Left renal pelvis (tissue), 4 donors: ENCODE measurements around the gene BTK. TPM values are rescaled to one million over a fixed set of nuclear protein-coding genes. Genes with fewer than 3 reads are reported as not detected.
A peak's percentile ranks its signal among the peaks of the same experiment; 100 is the strongest.

Experiments
- DNase-seq, 4 donors: peaks; one replicate each; pipeline ENCODE4 v3.0.0-alpha.2; 2013; ENCODE audit warnings: low read depth in 4 of 4, low spot score in 3 of 4
- polyA plus RNA-seq, 4 donors: library from polyadenylated mRNA; unstranded; fragments of 120-200 nt; gene quantifications; one replicate each; pipeline ENCODE4 v1.2.1, GENCODE V29; 2013; ENCODE audit not compliant: insufficient read length in 4 of 4

The BTK gene
- polyA plus RNA-seq, 4 donors = 1.2 to 3.2 (median 2.2) TPM

DNA sequence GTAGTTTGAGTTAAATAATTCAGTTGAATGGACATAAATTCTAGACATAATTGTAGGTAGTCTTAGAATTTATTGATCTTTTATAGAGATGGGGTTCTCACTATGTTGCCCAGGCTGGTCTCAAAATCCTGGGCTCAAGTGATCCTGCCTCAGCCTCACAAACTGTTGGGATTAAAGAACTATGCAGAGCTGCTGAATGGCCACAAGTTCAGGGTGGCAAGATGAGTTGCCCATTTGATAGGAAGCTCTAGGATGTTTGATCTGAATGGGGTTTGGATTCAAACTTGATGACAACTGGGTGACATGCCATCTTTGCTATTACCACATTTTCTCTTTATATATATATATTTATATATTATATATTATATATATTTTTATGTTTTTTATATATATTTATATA is 8.4 kb upstream of the BTK start:
- DNase-seq = no peak

DNA sequence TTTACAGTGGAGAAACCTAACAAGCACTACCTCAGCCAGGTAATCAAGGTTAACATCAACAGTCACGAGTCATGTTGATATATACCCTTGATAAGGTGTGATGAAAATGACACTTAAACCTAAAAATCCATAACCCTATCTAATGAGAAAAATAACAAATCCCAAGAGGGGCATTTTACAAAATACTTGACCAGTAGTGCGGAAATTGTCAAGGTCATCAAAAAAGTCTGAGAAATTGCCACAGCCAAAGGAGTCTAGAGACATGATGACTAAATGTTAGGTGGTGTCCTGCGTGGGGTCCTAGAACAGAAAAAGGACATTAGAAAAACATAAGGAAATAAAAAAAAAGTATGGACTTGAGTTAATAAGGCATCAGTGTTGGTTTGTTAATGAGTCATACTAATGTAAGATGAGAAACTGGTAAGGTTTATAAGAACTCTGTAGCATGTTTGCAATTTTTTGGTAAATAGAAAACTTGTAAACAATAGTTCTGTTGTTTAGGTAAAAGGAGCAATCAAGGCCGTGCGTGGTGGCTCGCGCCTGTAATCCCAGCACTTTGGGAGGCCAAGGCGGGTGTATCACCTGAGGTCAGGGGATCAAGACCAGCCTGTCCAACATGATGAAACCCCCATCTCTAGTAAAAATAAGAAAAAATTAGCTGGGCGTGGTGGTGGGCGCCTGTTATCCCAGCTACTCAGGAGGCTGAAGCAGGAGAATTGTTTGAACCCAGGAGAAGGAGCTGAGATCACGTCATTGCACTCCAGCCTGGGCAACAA is 7.7 kb upstream of the BTK start:
- DNase-seq = no peak

DNA sequence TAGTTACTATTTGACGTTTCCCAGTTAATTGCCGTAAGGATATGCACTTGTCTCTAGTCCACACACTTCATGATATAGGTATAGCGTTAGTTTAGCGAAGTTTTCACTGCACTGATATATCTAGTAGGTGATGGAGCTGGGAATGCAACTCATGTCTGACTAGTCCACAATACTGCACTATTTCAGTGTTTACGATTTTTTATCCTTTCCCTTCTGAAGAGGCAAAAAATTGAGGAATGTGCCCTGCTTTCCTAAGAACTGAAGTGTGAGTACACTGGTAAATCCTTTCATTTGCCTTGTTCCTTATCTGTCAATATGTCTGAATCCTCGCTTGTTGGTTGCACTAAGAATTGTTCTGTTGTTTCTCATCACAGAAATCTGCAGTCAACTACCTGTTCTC is 5.8 kb upstream of the BTK start:
- DNase-seq = no peak

DNA sequence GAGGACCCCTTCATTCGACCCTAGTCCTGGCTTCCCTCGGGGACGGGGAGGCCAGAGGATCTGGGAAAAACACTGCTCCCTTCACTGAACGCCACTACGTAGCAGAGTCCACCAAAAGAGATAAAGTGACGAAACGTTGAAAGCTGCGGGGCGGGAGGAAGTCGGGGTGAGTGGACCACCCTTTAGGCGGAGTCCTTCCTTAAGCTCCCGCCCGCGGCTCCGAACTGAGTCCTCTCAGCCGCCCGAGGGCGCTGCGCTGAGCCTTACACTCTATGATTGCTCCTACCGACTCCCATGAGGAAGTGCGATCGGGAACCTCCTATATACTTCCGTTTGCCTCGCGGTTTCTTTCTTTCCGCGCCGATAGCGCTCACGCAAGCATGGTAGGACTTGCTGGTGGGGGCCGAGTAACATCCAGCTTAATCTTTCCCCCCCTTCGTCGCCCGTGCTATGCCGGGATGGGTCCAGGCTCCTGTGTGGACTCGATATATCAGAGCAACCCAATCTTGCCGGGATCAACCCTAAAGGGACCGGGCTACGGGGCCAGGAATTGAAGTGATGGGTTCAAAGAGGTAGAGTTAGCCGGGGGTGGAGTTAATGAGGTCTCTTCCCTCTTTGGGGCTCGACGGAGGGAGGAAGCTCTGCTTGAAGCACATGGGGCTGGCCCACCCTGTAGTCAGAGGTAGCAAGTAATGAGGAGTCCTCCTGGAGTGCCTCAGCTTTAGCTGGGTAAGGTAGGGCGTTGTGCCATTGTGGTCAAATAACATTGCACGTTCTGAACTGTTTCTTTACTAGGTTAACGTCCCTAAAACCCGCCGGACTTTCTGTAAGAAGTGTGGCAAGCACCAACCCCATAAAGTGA is 4.9 kb upstream of the BTK start, which contains the start of gene RPL36A:
Gene RPL36A, plus strand, starts transcription at position 348 of the 862 bp plus-strand sequence. Its CDS starts 33 bp downstream, at position 381.
- peak in 3 of 4 donors; percentile 70 to 78 (median 76) for DNase-seq

DNA sequence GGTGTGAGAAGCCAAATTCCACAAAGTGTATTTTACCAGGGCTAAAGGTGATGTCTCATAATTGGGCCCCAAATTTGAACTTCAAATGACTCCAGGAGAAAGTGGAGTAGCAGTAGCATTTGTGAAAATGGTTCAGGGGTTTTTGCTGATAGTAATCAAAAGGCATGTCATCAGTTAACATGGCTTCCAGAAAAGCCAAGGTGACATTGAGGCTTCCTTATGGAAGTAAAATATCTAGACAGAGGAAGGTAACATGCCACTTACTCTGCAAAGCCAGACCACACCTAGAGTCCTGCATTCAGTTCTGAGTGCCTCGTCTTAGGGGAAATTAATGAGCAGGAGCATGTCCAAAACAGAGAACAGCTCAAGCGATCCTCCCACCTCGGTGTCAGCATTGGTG is 2.6 kb upstream of the BTK start:
- no peak for DNase-seq

DNA sequence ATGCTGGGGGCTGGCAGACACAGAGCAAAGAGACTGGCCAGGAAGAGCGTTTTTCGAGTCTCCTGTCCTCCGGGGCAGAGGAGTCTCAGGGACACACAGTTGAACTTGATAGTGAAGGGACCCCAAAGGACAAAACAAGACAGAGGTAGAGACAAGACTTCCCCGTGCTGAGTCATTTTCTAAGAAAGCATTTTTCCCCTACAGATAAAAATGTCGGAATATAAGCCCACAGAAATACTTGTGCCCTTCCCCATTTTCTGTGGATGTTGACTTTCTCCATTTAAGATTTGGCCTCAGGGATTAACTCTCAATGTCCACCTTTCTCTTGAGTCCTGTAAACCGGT is 523 bp upstream of the BTK start:
- no peak for DNase-seq

DNA sequence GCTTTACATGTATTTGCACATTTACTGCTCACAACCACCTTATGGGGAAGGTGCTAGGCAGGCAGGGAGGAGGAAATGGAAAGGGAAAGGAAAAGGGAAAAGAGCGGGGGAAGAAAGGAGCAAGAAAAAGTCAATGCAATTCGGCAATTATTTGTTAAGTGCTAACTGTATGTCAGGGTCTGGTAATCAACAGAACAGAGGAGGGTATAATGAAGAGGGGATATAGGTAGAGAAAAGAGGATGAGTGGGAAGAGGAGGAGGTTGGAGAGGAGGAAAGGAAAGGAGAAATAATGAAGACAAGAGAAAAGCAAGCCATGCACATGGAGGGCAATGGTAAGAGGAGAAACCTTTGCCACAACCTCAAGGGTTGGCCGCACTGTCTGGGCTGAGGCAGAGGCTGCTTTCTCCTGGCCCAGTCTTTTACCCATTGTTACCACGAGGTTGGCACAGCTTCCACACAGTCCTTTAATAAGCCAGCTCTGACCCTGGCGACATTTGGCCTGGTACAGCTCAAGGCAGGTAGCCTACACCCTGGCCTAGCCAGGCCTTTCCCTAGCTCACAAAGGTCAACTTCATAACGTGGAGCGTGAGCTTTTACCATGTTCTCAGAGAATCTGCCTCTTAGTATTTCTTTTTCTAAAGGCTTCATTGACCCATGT is 836 bp downstream of the BTK start:
- no peak for DNase-seq

DNA sequence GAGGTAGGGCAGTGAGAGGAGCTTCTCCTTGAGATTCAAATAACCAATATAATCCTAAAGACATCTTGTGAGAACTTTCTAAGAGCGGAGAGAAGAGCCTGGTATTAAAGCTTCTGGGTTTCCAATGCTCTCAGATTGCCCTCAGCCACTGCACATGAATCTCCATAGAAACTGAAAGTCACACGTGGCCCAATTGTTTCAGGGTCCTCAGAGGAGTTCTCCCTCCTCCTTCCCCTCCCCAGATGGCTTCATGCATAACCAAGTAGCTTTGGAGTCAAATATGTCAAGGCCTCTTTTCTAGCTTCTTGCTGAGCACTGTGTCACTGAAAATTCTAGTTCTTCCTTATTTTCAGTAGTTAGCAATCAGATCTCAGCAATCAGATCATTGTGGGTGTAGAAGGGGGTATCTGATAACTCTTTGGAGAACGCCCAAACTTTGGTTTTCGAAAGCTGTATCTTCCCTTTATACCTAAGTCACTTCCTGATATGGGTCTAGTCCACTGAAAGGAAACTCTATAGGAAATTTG is 2.2 kb downstream of the BTK start:
- no peak for DNase-seq

DNA sequence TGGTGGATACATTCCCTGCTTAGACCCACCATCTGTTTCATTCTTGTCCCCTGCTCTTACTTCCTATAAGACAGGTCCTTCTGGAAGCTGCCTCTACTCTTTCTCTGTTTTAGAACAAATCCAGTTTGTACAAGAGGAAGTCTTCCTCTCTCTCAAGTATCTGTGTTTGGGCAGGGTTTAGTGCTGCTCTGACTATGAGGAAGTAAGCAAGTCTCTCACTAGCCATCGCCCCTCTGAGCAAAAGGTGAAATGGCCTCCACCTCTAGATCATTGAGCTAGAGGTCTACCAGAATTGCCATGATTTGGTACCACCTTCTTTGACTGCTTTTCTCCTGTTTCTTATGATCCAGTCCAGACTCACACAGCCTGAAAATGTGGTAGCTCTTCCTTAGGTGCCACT is 8.4 kb downstream of the BTK start:
- DNase-seq = no peak

DNA sequence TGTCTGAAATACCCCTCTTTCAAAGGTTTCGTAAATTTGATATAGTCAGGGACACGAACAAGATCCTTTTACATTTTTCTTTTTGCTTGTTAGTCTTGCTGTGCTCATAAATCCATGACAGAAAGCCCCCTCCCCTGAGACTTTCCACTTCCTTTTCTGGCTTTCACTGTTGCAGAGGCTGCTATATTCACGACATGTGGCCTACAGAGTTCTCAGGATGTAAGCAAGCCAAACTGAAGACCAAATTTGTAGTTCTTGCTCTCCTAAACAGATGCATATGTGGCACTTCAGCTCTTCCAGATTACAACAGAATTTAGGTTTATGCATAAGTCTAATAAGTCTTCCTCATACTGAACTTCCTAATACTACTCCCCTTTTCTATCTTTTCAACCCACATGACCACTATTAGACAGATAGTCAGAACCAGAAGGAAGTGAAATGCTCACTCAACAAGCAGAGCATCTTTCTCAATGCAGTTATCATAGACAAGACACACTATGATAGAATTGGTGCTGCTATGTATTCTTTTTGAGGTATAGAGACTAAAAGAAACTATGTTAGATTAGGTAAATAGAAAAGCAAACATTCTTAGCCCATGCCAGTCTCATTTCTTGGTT is 15.0 kb downstream of the BTK start:
- DNase-seq = no peak

DNA sequence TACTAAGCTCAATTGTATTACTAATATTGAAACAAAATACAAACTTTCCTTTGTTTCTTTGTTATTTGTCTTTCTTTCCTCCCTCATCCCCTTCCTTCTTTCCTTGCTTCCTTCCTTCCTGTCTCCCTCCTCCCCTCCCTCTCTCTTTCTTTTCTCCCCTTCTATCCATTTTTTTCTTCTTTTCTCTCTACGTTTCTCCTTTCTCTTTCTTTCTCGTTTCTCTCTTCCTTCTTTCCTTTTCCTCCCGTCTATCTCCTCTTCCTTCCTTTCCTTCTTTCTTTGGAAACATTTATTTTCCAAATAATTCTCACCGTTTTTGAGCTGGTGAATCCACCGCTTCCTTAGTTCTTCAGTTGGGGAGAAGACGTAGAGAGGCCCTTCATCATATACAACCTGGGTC is 16.3 kb downstream of the BTK start:
- DNase-seq = no peak

DNA sequence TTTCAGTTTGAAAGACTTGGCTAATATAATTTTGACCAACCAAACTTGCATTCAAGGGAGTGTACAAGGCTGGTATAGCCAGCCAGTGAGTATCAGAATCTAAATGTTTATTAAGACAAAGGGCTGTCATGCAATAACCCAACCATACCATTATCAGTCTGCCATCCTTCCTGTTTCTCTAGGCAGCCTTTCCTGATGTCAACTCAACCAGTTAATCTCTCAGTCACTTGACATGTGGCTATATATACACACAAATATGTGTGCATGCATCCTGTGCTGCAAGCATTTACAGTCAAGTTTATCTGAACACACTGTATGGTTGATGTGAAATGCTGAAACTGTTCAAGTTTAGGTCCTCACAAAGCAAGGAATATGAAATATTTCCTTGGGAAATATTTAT is 17.2 kb downstream of the BTK start:
- DNase-seq = no peak

DNA sequence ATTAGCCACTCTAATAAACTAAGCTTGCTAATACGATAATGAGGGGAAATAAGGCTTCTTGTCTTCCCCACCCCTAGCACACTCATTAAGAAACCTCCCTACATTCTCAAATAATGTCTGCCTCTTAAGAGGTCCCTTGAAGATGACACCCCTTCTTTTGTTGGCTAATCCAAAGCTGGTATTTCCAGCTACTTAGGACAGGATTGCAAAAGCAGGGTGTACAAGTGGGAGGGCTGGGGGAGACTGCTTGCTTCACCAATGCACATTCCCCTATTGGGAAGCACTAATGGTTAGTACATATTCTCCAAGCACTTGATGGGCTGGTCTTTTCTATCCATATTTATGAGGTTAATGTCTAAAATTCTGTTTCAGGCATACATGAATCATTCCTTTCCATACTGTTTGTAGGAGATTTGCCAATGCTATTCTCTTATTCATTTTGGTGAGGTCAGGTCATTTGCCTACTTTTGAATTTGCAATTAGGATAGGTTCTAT is 20.6 kb downstream of the BTK start:
- DNase-seq = no peak

DNA sequence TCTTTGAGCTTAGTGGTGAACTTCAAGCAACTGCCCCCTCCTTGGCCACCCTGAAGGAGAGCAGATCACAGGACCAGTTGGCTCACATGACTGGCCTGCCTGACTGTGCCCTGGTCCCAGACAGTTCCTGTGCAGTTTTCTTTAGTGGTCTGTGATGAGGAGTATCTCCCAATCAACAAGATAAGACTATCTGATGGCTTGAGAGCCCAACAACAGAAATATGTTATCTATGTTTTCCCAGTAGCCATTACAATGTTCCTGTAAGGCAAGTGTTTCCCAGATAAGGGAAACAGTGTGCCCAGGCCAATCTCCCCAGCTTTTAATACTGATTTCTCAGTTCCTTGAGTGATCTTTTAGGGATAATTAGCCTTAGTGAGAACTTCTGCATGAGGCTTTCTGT is 23.2 kb downstream of the BTK start:
- DNase-seq = no peak

DNA sequence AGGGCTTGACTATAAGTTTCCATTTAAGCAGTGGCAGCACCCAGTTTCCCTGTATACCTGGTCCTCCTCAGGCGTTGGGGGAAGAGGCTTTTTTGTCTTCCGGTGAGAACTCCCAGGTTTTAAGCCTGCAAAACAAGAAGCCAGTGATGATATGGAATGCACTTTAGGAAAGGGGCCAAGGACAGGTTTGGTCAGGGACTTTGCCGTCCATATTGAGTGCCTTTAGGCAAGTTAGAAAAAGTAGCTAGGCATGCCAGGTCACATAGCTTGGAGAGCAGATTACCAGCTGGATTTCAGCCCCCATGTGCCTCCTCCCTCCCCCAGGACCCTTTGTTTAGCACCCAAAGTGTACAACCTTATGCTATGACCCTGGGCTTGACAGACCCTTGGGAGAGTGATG is 23.9 kb downstream of the BTK start:
- no peak for DNase-seq

DNA sequence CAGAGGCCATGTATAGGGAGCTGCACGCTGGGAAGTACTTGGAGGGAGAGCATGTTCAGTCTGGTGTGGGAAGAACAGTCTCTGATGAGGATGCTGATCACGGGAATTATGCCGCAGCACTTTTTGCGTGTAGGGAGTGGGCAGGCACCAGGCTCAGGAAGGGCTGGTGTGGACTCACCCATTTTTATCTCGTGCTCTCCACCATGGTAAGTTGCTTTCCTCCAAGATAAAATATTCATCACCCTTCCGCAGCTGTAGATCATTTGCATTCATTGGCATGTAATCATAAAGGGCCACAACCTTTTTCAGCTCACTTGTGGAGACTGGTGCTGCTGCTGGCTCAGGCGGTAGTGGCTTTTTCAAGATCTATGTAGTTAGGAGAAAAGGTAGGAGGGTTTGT is 25.6 kb downstream of the BTK start:
- DNase-seq = no peak

DNA sequence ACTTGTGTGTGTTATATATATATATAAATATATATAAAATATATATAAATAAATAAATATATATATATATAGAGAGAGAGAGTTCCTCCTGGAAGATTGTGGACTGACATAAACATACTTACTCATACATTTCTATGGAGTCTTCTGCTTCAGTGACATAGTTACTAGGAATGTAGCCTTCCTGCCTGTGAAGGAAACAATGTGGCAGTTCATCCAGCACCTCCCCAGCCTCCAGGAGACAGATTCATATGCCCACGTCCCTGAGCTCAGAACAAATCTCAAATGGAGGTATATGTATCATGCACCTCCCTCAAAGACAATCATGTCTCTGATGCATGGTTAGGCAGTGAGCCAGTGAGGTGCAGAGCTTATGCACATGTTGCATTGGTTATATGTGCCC is 26.0 kb downstream of the BTK start:
- DNase-seq = no peak

DNA sequence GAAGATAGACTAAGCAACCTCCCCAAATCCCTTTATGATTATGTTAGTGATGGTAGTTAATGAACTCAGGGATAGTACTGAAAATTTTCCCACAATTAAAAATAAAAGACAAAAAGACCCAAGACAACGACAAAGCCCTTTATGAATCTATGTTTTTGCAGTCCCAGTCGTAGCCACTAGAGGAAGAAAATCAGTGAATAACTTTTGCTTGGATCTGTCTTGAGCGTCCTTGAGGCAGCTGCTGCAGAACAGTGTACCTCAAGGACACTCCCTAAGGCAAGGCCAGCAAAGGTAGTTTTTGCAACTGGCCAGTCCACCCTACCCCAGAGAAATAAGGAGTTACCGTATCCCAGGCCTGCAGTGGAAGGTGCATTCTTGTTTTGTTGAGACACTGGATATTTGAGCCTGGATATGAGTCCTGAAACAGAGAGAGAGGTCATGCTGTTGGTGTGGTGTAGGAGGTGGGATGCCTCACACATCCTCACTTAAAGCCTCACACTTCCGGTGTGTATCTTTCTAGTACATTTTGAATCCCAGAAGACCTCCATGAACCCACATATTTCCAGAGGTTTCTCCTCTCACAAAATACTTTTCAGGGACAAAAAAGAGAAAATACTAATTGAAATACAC is 28.7 kb downstream of the BTK start:
- DNase-seq = no peak

DNA sequence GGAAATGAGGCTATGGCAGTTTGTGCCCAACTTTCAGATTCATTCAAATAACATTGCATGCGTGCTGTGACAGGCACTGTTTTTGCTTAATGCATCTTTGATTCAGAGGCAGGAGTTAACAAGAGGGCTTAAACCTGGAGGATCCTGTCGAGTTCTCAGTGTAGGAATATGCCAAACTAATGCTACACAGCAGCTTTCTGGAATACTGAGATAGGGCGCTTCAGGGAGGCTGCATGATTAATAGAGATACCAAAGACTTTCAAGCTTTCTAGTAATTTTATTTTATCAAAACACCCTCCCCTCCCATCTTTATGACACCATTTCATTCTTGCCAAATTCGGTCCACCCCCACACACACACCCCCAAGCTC is 36.8 kb downstream of the BTK start:
- DNase-seq = no peak

DNA sequence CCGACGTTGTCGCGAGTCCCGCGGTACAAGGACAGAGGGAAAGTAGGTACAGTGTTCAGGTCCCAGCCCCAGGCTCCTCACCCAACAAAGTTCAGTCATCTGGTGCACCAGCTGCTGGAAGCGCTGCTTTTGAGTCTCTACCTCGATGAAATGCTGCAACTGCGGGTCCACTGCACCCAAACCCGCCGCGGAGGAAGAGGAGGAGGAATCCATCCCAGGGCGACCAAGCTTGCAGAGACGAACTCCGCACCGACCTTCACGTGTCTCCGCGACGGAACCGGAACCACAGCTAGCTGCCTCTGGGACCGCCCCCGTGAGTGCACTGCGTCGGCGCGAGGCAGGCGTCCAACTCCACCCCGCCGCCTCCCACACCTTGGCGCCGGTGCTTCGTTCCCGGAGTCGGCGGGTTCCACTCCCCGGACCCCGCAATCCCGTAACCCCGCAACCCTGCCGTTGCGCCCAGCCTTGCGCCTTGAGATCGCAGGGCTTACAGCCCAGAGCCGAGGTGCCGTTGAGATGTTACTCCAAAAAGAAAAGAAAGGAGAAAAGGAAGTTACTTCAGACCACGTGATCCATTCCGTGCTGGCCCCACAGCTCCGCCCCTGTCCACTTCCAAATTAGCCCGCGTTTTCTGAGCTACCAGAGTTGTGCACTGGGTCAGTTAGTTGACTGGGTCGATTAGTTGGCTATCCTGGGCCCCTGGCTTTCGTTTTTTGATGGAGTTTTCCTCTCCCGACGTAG is 37.4 kb downstream of the BTK start, which contains the start of gene TIMM8A:
Gene TIMM8A, minus strand, starts transcription at position 291 of the 741 bp plus-strand sequence. Its CDS starts 78 bp downstream, at position 213.
- peak; percentile 36 to 59 (median 50) for DNase-seq
